CD4-positive, alpha-beta T cell treated with Interleukin-15 for 4 hours (primary cell): ENCODE data around the gene PCDHA3.
"Not testable (repeated sequence)": the region's sequence is repeated elsewhere in the genome, so short reads cannot be mapped to it uniquely, and the experiment has no call there.

Experiments used
- DNase-seq: peaks from one replicate; pipeline ENCODE4 v3.0.0-alpha.2; 2020; ENCODE audit warnings: low spot score

PCDHA3 gene

GRCh38 chr5:140800816-140801493 is at the start of gene PCDHA3:
PCDHA3 (plus strand) TSS chr5:140801057.
- no peak for DNase-seq

- no peak for DNase-seq
Observed at GRCh38 chr5:140753561-140753960, 47.3 kb upstream of the PCDHA3 start.

GRCh38 chr5:140764177-140764973 is 36.5 kb upstream of the PCDHA3 start:
- DNase-seq: no peak

- DNase-seq: no peak
Observed at GRCh38 chr5:140767444-140767843, 33.4 kb upstream of the PCDHA3 start.

GRCh38 chr5:140780512-140780911 is 20.3 kb upstream of the PCDHA3 start:
- DNase-seq: no peak

GRCh38 chr5:140785905-140786686 is 14.8 kb upstream of the PCDHA3 start, which contains the start of gene PCDHA1:
PCDHA1 (plus strand) TSS chr5:140786140.
- no peak for DNase-seq

GRCh38 chr5:140787422-140787821 is 13.4 kb upstream of the PCDHA3 start:
- DNase-seq: not testable (repeated sequence)

GRCh38 chr5:140787849-140788504 is 12.9 kb upstream of the PCDHA3 start:
- DNase-seq: not testable (repeated sequence)

- DNase-seq: no peak
Observed at GRCh38 chr5:140791089-140791488, 9.8 kb upstream of the PCDHA3 start.

GRCh38 chr5:140794595-140795258 is 6.1 kb upstream of the PCDHA3 start, which contains the start of gene PCDHA2:
PCDHA2 (plus strand) TSS chr5:140794852.
- DNase-seq: no peak

GRCh38 chr5:140795259-140795641 is 5.6 kb upstream of the PCDHA3 start:
- DNase-seq: no peak

- not testable (repeated sequence) for DNase-seq
Observed at GRCh38 chr5:140796072-140796717, 4.7 kb upstream of the PCDHA3 start.

GRCh38 chr5:140796718-140797095 is 4.2 kb upstream of the PCDHA3 start:
- no peak for DNase-seq

GRCh38 chr5:140801494-140801841 is 611 bp downstream of the PCDHA3 start:
- no peak for DNase-seq

- DNase-seq: not testable (repeated sequence)
Observed at GRCh38 chr5:140802381-140802780, 1.5 kb downstream of the PCDHA3 start.

- no peak for DNase-seq
Observed at GRCh38 chr5:140802781-140803271, 2.0 kb downstream of the PCDHA3 start.

GRCh38 chr5:140806834-140807775 is 6.2 kb downstream of the PCDHA3 start, which contains the start of gene PCDHA4:
PCDHA4 (plus strand) TSS chr5:140807068.
- DNase-seq: no peak

- not testable (repeated sequence) for DNase-seq
Observed at GRCh38 chr5:140808241-140808888, 7.5 kb downstream of the PCDHA3 start.

- no peak for DNase-seq
Observed at GRCh38 chr5:140808889-140809291, 8.0 kb downstream of the PCDHA3 start.
